NCI-H2029 (cell line): ENCODE measurements around the gene MUS81.

Experiments used
- DNase-seq: peaks from one replicate; lab custom pipeline; 2025; lab: John Stamatoyannopoulos, UW

The MUS81 gene

DNA sequence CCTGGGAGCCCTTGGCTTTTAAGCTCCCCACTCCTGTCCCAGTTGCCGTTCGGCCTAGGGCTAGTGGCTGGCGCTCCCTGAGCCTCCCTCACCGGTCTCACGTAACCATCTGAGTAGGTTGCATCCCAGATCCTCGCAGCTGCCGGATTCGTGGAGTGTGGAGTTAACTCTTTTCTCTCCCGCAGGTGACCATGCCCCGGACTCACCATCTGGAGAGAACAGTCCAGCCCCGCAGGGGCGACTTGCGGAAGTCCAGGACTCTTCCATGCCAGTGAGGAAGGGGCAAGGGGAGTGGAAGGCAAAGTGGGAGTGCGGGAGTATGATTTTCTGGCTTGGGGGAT is 902 bp downstream of the MUS81 start:
- no peak for DNase-seq

DNA sequence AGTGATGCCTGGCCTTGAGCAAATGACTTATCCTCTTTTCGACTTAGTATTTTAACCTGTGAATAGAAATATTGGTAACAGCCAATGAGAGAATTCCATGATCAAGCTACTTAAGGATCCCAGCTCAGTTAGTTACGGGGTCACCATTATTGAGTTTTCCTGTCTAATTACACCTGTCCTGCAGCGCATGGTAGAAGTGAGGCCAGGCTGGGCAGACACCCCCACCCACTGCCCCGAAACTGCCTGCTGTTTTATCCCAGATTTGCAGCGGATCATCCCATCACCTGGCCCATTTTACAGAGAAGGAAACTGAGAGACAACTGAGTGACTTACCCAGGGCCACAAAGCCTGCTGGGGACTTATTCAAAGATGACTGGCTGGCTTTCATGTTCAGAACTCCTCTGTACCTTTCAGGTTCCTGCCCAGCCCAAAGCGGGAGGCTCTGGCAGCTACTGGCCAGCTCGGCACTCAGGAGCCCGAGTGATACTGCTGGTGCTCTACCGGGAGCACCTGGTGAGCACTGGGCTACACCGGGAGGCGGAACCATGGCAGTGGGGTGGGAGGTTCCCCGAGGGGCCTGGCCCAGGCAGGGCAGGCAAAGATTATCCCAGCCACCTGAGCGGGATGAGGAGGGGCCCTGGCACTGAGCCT is 1.4 kb downstream of the MUS81 start:
- DNase-seq: no peak

GRCh38 chr11:65862191-65862735 is 2.0 kb downstream of the MUS81 start:
- no peak for DNase-seq

DNA sequence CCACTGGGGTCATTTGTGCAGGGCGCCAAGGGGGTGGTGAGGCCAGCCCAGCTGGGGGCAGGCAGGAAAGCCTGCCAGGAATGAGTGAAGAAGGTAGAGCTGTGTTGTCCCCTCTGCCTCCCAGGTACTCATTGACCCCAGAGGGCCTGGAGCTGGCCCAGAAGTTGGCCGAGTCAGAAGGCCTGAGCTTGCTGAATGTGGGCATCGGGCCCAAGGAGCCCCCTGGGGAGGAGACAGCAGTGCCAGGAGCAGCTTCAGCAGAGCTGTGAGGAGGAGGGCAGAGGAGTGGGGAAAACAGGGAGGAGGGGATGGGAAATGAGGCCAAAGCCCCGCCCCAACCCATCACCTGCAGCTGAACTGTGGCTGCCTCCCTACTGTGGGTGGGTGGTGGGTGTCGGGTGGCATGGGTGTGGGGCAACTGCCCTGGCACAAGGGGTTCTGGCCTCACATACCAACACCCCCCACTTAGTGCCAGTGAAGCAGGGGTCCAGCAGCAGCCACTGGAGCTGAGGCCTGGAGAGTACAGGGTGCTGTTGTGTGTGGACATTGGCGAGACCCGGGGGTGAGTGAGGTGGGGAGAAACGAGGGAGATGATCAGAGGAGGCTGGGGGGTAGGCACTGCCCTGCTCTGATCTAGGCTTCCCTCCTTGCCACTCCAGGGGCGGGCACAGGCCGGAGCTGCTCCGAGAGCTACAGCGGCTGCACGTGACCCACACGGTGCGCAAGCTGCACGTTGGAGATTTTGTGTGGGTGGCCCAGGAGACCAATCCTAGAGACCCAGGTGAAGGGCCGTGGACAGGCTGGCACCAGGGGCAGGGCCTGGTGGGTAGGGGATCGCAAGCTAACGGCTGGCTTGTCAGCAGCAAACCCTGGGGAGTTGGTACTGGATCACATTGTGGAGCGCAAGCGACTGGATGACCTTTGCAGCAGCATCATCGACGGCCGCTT is 3.0 kb downstream of the MUS81 start:
- DNase-seq: no peak

DNA sequence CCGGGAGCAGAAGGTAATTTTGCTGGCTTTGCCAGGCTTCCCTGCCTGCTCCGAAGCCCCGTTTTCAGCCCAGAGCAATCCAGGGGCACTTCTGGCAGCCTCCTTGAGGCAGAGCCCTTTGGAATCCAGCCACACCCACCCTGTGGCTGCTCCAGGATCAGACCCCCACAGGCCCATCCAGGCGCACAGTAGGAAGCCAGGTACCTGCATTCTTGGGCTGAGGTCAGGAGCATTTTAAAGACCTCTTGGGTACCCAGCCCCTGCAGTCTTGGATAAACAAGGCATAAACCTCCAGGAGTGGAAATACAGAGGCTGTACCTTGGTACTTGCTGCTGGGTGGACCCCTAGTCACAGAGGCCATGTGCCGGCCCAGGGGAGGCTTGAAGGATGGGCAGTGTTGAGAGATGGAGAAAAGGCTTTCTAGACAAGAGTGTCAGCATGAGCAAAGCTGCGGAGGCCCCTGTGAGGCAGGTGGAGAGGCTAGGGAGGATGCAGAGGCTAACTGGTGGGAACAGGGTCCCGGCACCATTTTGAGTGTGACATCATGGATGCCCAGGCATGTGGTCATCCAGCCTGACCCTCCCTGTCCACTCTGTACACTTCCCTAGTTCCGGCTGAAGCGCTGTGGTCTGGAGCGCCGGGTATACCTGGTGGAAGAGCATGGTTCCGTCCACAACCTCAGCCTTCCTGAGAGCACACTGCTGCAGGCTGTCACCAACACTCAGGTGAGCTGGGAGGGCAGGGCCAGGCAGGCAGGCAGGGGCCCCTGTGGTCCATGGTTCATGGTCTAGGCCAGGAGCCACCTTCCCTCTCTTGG is 3.9 kb downstream of the MUS81 start:
- no peak for DNase-seq

DNA sequence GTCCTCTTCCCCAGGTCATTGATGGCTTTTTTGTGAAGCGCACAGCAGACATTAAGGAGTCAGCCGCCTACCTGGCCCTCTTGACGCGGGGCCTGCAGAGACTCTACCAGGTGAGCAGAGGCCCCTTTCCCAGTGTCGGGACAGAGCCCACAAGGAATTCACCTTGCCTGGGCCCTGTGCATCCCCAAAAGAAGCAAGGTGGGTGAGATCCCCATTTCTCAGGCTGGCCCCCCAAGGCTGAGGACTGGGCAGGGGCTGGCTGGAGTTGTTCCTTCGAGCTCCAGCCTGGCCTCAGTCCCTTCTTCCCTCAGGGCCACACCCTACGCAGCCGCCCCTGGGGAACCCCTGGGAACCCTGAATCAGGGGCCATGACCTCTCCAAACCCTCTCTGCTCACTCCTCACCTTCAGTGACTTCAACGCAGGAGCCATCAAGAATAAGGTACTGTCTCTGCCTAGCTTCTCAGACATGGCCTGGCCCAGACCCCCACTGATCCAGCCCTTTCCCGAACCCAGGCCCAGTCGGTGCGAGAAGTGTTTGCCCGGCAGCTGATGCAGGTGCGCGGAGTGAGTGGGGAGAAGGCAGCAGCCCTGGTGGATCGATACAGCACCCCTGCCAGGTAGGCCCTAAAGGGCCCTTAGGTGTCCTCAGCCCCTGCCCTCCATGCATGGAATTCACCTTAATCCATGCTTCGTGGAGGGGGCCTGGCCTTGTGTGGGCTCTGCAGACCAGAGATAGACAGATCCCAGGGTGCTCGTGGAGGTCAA is 4.7 kb downstream of the MUS81 start:
- no peak for DNase-seq

GRCh38 chr11:65865550-65866172 is 5.4 kb downstream of the MUS81 start:
- DNase-seq: no peak

DNA sequence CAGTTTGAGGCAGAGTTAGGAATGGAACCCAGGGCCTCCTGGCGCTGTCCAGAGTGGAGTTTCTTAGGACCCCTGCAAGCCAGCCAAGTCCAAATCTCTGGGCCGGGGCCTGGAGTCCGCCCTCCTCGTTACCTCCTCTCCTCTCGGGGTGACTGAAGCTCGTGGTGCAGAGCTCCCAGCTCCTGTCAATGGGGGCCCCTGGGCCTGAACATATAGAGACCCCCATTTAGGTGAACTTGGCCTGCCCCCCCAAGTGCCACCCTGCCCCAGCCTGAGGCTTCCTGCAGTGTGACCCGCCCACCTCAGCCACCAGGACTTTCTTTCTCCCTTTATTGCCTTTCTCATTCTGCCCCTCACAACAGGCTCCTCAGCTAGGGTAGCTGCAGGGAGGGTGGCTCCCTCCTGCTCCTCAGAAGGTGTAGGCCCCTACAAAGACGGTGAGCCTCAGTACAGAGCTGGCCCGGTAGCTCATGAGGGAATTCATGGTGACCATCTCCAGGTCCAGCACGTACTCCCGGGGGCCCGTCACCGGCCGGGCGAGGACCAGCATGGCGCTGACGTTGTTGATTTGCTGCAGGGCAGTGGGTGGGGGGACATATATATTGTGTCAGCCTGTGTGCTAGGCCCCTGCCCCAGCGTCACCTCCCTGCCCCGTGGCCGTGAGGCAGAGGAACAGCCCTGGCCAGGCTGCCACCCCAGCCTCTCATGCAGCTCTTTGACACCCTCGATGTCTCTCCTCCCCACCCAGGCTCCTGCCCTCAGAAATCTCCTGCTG is 6.5 kb downstream of the MUS81 start:
- no peak for DNase-seq

- no peak for DNase-seq
Observed at GRCh38 chr11:65867284-65868071, 7.2 kb downstream of the MUS81 start.

DNA sequence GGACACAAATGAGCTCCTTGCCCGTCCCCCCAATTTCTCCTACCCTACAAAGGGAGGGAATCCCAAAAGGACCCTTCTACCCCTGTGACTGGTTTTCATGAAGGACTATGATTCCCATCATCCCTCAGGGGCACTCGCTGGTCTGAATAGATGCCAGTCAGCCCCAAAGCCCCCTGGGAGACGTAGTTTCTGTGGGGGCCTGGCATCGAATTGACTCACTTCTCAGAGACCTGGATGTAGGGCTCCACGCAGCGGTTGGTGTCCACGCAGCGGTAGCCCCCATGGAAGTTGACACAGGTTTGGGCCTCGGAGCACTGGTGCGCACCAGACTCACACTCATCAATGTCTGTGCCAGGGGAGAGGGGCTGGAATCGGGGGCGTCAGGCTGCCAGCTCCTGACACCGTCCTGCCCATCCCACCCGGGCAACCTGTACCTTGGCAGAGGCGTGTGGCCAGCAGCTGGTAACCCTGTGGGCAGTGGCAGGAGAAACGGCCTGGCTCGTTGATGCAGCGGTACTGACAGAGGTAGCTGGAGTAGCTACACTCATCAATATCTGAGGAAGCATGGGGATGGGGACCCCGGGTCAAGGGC is 7.9 kb downstream of the MUS81 start:
- DNase-seq: no peak

- no peak for DNase-seq
Observed at GRCh38 chr11:65868907-65869306, 8.7 kb downstream of the MUS81 start.

DNA sequence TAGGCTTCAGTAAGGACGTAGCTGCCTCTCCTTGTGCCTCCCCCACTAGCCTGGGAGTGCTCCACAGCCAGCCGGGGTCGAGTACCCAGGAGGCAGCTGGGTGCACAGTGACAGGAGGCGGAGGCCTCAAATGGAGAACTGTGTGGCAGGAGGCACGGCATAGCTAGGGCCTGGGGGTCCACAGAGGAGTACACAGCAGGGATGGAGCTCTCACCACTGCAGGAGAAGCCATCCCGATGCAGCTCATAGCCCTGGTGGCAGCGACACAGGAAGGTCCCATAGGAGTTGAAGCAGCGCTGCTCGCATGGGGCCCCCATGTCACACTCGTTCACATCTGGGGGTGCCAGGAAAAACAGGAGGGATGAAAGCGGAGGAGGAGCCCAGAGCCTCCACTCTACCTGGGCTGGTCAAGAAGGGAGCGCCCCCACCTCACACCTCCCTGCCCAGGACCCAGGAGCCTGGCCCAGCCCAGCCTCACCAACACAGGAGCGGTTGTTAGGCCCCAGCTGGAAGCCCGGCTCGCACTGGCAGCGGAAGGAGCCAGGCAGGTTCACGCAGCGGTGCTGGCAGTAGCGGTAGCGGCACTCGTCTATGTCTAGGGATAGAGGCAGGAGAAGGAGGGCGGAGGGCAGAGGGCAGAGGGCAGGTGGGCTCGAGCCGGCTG is 9.5 kb downstream of the MUS81 start:
- no peak for DNase-seq

GRCh38 chr11:65870307-65870658 is 10.1 kb downstream of the MUS81 start:
- no peak for DNase-seq

DNA sequence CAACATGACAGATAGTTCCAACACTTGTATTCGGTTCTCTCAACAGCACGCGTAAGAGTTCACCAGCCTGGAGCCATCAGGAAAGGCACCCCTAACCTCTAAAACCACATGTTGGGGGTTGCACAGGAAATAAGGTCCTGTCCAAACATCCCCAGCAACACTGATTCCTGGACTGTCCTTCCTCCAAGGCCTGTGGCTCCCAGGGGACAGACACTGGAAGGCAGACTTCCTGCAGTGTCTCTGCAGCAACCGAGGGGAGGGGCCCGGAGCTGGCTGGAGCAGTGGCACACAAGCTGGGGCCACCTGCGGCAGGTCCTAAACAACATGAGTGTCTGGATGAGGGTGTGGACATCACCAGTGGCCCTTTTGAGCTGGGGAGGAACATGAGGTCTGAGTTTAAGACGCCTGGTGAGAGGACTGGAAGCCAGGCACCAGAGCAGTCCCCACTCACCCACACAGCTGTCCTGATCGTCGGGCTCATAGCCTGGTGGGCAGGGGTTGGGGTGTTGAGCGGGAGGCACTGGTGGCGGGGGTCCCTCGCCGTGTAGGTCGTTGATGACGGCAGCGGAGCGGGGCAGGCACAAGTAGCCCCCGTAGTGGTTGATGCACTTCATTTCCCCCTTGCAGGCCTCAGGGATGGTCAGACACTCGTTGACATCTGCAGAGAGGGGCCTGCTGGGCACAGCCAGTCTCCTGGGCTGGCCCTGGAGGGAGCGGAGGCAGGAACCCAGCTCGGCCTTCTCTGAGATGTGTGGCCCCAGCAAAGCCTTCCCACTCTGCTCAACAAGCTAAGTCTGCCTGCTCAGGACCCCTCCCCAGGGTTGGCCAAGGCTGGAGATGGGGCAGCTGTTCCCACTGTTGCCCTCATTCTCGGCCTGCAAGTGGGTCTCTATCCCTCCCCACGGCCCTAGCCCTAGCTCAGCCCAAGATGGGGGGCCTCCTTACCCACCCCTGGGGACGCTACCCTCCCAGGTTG is 10.8 kb downstream of the MUS81 start:
- DNase-seq: no peak

DNA sequence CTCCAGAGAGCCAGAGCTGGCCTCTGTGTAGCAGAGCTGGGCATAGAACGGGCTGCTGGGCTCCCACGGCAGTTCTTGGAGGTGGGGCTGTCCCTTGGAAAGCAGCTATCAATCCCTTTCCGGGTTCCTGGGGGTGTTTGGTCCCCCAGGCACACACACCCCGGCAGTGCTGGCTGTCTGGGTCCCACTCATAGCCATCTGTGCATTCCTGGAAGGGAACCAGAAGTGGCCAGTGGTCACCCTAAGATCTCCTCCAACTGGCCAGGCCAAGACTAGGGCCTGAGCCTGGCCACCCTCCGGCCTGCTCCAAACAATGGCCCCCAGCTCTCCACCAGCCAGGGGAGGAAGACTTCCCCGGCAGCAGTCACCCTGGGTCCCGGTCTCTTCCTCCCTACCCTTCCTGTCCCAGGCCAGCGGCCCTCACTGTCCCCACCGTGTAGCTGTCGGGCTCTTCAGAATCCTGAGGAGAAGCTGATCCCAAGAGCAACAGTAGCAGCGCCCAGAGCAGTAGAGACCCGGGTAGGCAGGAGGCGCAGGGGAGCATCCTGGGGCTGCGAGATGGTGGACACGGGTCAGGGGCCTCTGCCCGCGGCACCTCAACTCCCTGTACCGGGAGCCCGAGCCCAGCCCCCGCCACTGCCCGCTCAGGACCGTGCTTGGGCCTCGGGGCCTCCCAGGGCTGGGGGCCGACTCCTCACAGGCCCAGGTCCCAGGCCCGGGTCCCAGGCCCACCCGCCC is 11.7 kb downstream of the MUS81 start:
- DNase-seq: no peak

- DNase-seq: no peak
Observed at GRCh38 chr11:65872586-65873317, 12.5 kb downstream of the MUS81 start, which contains the start of gene EFEMP2. Gene EFEMP2, minus strand, starts transcription at chr11:65872800. Its CDS starts 446 bp downstream, at chr11:65872354.
